CD4-positive, alpha-beta T cell (primary cell): ENCODE data around the gene RIOK1. TPM values are rescaled to one million over a fixed set of nuclear protein-coding genes. Genes with fewer than 3 reads are reported as not detected.

Experiments used
- ATAC-seq: fragments of 200-7000 bp; cut with Tn5 transposase; one replicate; pipeline ENCODE4 v1.10.0; 2022; ENCODE audit warnings: mild to moderate bottlenecking; ENCODE audit not compliant: poor library complexity
- CTCF ChIA-PET: fragments of 350-600 bp; sonication (Branson Sonifier 250); formaldehyde crosslinking; loops from one replicate; lab custom pipeline; 2021; ENCODE audit warnings: antibody characterized with exemption, inconsistent platforms; lab: Charles Lee
- POLR2A ChIA-PET: fragments of 350-600 bp; sonication (Branson Sonifier 250); formaldehyde crosslinking; loops from one replicate; lab custom pipeline; 2021; ENCODE audit warnings: antibody characterized with exemption, inconsistent platforms; lab: Charles Lee
- DNase-seq, 14 experiments: peaks; one replicate each; pipeline ENCODE4 v3.0.0-alpha.2; 2013 to 2020; ENCODE audit warnings: mixed read lengths in 2 of 14
- H3K27ac ChIP-seq, 2 donors: one replicate each; pipeline versions ENCODE4 v1.5.1 to v1.7.0; 2013; ENCODE audit warnings: low read length in 2 of 2, low read depth in 1 of 2, mild to moderate bottlenecking in 1 of 2
- H3K27me3 ChIP-seq, 2 experiments: 1 replicate in 1 of 2; 2 replicates in 1 of 2; pipeline versions ENCODE4 v1.6.1 to v1.7.0; 2013; ENCODE audit warnings: low read length in 2 of 2, control low read depth in 1 of 2, mild to moderate bottlenecking in 1 of 2, moderate library complexity in 1 of 2; ENCODE audit not compliant: insufficient read depth in 2 of 2, control insufficient read depth in 1 of 2
- H3K36me3 ChIP-seq: one replicate; pipeline ENCODE4 v1.6.1; 2013; ENCODE audit warnings: low read length, control low read depth; ENCODE audit not compliant: insufficient read depth
- H3K4me1 ChIP-seq: one replicate; pipeline ENCODE4 v1.6.1; 2013; ENCODE audit warnings: low read length, control low read depth; ENCODE audit not compliant: insufficient read depth
- H3K4me3 ChIP-seq: one replicate; pipeline ENCODE4 v1.5.1; 2013; ENCODE audit warnings: mild to moderate bottlenecking, low read length, moderate library complexity
- H3K9me3 ChIP-seq, 2 experiments: 1 replicate in 1 of 2; 2 replicates in 1 of 2; pipeline versions ENCODE4 v1.6.1 to v1.7.0; 2013; ENCODE audit warnings: low read length in 2 of 2, mild to moderate bottlenecking in 2 of 2, control low read depth in 1 of 2, moderate library complexity in 1 of 2; ENCODE audit not compliant: control insufficient read depth in 1 of 2, insufficient read depth in 1 of 2
- H3K27ac Mint-ChIP-seq: one replicate; pipeline ENCODE4 v1.8.0; 2020; ENCODE audit warnings: mixed read lengths
- H3K27me3 Mint-ChIP-seq: one replicate; pipeline ENCODE4 v1.8.0; 2021; ENCODE audit warnings: mixed read lengths
- H3K36me3 Mint-ChIP-seq: one replicate; pipeline ENCODE4 v1.8.0; 2021; ENCODE audit warnings: low read depth, mixed read lengths
- H3K4me1 Mint-ChIP-seq: one replicate; pipeline ENCODE4 v1.8.0; 2021; ENCODE audit warnings: low read depth, mixed read lengths
- H3K4me3 Mint-ChIP-seq: one replicate; pipeline ENCODE4 v1.8.0; 2020; ENCODE audit warnings: mild to moderate bottlenecking, mixed read lengths
- H3K9me3 Mint-ChIP-seq: one replicate; pipeline ENCODE4 v1.8.0; 2020; ENCODE audit warnings: mixed read lengths
- CTCF ChIP-seq: fragments of 200-600 bp; IDR thresholded peaks from one replicate; pipeline ENCODE4 v1.8.0; 2022; ENCODE audit warnings: antibody characterized with exemption, mild to moderate bottlenecking
- intact Hi-C, 2 experiments: fragments of 100-400 bp; cut with DNase I in 1 of 2; cut with micrococcal nuclease in 1 of 2; formaldehyde crosslinking; loops; one replicate each; pipeline versions ENCODE4 v1.15.1 to v1.9.0; 2023 to 2025; cut with DNase I, micrococcal nuclease
- total RNA-seq, 174 experiments: library from RNA in 2 of 174; stranded (reverse) in 2 of 174; gene quantifications; one replicate each; pipeline ENCODE4 v1.2.3 and lab custom pipeline; 2021 to 2026

RIOK1 gene
- total RNA-seq, 2 experiments from 2014 or later, result 25.5 to 28.1 TPM

- CTCF ChIA-PET, result no interaction called here
- H3K9me3 Mint-ChIP-seq, result no peaks in the 10 kb centered on the region
- POLR2A ChIA-PET, result no interaction called here
- peaks cover 3% of the 10 kb centered on the region for H3K27me3 Mint-ChIP-seq
- Histone ChIP-seq H3K27ac (no peak overlapping the region), H3K4me1 (no peaks in the 10 kb centered on the region), H3K4me3 (no peak overlapping the region), H3K9me3 (no peaks in the 10 kb centered on the region), H3K27me3 (no peaks in the 10 kb centered on the region), H3K36me3 (no peaks in the 10 kb centered on the region)
- intact Hi-C loops, result no loop called here
- no peak for TF ChIP-seq CTCF
- no peak overlapping the region for H3K4me3 Mint-ChIP-seq
- DNase-seq, result no peak
- no peak overlapping the region for H3K27ac Mint-ChIP-seq
- no peaks in the 10 kb centered on the region for H3K4me1 Mint-ChIP-seq
- no peaks in the 10 kb centered on the region for H3K36me3 Mint-ChIP-seq
- ATAC-seq, result no peak
Measured at GRCh38 chr6:7463785-7464184, 74.2 kb downstream of the RIOK1 start.

GRCh38 chr6:7467007-7467897 is 77.6 kb downstream of the RIOK1 start:
- Mint-ChIP-seq H3K9me3 (no peaks in the 10 kb centered on the region), H3K27ac (no peak overlapping the region), H3K27me3 (no peaks in the 10 kb centered on the region), H3K4me1 (no peaks in the 10 kb centered on the region), H3K36me3 (no peaks in the 10 kb centered on the region), H3K4me3 (no peak overlapping the region)
- ChIA-PET POLR2A (no interaction called here), CTCF (no interaction called here)
- no peak for TF ChIP-seq CTCF
- Histone ChIP-seq H3K4me3 (no peak overlapping the region), H3K36me3 (no peaks in the 10 kb centered on the region), H3K27ac (no peak overlapping the region), H3K27me3 (no peaks in the 10 kb centered on the region), H3K9me3 (no peaks in the 10 kb centered on the region), H3K4me1 (no peaks in the 10 kb centered on the region)
- ATAC-seq (no peak), DNase-seq (no peak)
- intact Hi-C loops, result no loop called here

Other genes starting within 250 kb of the RIOK1 start
- 10 to 100 TPM; 49.6 to 55.1 TPM for gene SSR1, start 76.6 kb upstream of the RIOK1 start, total RNA-seq
- under 1 TPM; 0.38 to 0.39 TPM for gene CAGE1, start 66 bp upstream of the RIOK1 start, total RNA-seq
- gene DSP, start 151.9 kb downstream of the RIOK1 start, total RNA-seq, result under 1 TPM in 1 of 2 experiments, not detected in 1; 0.14 TPM
- gene SNRNP48, start 200.4 kb downstream of the RIOK1 start, total RNA-seq, result 10 to 100 TPM; 12.1 to 13.4 TPM